ENCODE data around the gene SLC1A4.
A peak's percentile ranks its signal among the peaks of the same experiment; 100 is the strongest.
"Not testable (repeated sequence)": the region's sequence is repeated elsewhere in the genome, so short reads cannot be mapped to it uniquely, and the experiment has no call there.

SLC1A4 gene

DNA sequence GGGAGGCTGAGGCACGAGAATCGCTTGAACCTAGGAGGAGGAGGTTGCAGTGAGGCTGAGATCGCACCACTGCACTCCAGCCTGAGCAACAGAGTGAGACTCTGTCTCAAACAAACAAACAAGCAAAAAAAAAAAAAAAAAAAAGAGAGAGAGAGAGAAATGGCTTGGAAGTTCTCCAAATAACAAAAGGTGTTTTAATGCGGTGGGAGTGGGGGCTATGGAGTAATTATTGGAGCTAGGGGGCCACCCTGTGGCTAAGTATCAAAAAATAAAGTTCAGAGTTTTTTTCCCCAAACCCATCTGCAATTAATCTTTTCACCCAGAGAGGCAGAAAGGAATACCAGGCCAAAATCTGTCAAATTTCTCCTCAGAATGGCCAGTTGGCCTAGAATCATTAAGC lies 44.0 kb downstream of the SLC1A4 start:
- CTCF ChIA-PET: interaction anchor here (0.7 kb wide), 1 partner anchor 118 kb away, joined by 8 read pairs; no protein-coding TSS in a partner anchor
- no peak overlapping the region for H3K27ac ChIP-seq
- DNase-seq (ENCODE audit: low spot score): no peak
- TF ChIP-seq CTCF (conservative IDR thresholded peaks at IDR 0.05; ENCODE audit: low read depth): no peak
- POLR2A ChIA-PET (ENCODE audit: low non-redundant PET): no interaction called here

GRCh38 chr2:65033667-65034066 lies 44.5 kb downstream of the SLC1A4 start:
- DNase-seq (ENCODE audit: low spot score); H3K27ac ChIP-seq; POLR2A ChIA-PET (ENCODE audit: low non-redundant PET); CTCF ChIA-PET: not testable (repeated sequence)

DNA sequence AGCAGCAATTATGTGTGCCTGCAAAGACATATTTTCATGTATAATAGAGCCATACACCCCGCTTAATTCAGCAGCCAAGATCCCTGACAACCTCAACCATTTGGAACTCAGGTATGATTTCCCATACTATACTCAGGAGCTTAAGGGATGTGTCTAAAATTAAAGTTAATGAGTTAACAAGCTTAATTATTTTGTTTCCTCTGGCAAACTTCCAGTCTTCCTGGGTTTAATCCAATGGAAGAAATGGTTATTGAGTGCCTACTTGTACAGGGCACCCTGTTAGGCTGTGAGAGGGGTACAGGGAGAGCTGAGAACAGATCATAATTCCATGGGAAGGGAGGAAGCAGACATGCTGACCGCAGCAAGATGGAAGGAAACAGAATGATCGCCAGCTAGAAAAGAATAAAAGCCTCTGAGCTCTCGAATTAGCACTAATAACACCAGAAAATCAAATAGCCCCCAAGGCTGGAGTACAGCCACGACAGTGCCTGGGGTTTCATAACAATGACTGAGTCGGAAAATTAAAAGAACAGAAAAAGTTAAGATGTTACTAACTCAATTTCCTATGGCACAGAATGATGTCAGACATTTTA lies 46.2 kb downstream of the SLC1A4 start:
- no peak for DNase-seq (ENCODE audit: low spot score)
- no peak overlapping the region for H3K27ac ChIP-seq
- CTCF ChIA-PET: interaction anchor here (0.8 to 1.7 kb wide), 3 partner anchors 15 to 118 kb away, joined by 3 to 5 read pairs (median 4); no protein-coding TSS in a partner anchor
- POLR2A ChIA-PET (ENCODE audit: low non-redundant PET): no interaction called here
- TF ChIP-seq CTCF (conservative IDR thresholded peaks at IDR 0.05; ENCODE audit: low read depth): no peak

DNA sequence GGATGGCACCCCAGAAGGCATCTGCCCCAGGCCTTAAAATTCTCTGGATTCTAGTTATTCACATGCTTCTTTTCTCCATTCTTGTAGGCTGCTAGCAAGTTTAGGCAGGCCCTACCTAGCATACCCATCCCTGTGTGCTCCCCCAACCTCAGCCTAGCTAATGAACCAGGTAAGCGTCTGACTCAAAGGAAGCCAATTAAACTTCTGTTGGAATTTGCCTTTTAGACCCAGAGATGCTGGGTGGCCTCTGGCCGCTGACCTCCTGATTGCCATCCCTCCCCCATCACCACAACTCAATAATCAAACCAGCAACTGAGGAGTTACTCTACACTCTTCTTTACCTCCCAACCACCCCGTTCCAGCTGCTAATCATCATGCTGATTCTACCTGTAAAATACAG lies 48.0 kb downstream of the SLC1A4 start:
- no peak for TF ChIP-seq CTCF (conservative IDR thresholded peaks at IDR 0.05; ENCODE audit: low read depth)
- ChIA-PET POLR2A (ENCODE audit: low non-redundant PET) (no interaction called here), CTCF (interaction anchor here (1.7 kb wide), 1 partner anchor 119 kb away, joined by 5 read pairs; no protein-coding TSS in a partner anchor)
- no peak overlapping the region for H3K27ac ChIP-seq
- peak; percentile 26 for DNase-seq (ENCODE audit: low spot score)

DNA sequence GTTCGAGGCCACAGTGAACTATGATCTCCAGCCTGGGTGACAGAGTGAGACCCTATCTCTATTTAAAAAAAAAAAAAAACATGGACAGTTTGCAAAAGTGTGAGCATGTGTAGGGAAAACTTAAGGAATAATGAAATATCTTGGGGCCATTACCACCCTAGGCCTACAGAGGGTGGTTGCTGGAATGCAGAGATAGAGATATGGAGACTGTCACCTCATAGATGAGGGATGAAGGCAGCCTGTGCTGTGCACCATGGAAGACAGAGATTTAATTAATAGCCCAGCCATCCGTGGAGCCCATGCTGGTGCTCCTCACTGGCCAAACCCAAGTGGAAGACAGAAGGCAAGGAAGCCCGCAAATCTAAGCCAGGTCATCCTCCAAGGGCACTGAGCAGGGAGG lies 50.4 kb downstream of the SLC1A4 start:
- ChIA-PET CTCF (no interaction called here), POLR2A (ENCODE audit: low non-redundant PET) (no interaction called here)
- DNase-seq (ENCODE audit: low spot score): no peak
- no peak overlapping the region for H3K27ac ChIP-seq
- TF ChIP-seq CTCF (conservative IDR thresholded peaks at IDR 0.05; ENCODE audit: low read depth): no peak

DNA sequence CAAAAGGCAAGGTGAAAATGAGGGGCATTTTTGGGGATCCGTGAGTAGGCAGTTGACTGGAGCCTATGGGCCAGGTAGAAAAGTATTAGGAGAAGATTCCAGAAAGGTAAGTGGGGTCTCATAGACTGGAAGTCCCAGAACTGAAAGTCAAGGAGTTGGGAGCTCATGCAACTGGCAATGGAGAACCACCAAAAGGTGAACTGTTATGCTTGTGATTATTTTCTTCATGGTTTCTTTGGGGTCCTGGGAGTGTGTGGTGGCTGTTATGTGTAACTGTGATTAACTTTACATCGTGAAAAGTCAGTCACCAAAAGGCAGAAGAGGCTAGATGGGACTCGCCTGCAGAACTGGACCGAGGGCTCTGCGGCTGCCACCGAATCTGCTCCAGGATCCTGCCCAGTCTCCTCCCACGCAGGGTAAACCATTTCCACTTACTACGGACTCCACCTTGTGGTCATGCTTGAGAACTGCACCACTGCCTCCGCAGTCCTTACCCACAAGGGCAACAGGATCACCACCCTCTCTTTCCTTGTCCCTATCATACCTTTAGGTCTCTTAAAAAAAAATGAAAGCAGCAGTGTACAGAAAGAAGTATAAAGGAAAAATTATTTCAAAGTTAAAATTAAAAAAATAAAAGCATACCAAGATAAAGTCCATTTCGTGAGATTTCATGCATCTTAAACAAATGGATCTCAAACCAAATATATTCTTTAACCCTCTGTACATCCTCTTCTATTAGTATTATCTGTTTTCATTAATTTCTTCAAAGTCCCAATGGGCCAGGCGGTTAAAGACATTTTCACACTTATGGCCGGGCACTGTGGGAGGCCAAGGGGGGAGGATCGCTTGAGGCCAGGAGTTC lies 51.4 kb downstream of the SLC1A4 start:
- no peak overlapping the region for H3K27ac ChIP-seq
- peak; percentile 95 for TF ChIP-seq CTCF (conservative IDR thresholded peaks at IDR 0.05; ENCODE audit: low read depth)
- DNase-seq (ENCODE audit: low spot score): peak; percentile 86
- POLR2A ChIA-PET (ENCODE audit: low non-redundant PET): no interaction called here
- CTCF ChIA-PET: interaction anchor here (0.6 to 1.0 kb wide), 3 partner anchors 118 to 458 kb away, joined by 3 to 15 read pairs (median 4); no protein-coding TSS in a partner anchor

- CTCF ChIA-PET: interaction anchor here (1.1 kb wide), 1 partner anchor 125 kb away, joined by 6 read pairs; no protein-coding TSS in a partner anchor
- POLR2A ChIA-PET (ENCODE audit: low non-redundant PET): no interaction called here
- no peak for DNase-seq (ENCODE audit: low spot score)
- no peak for TF ChIP-seq CTCF (conservative IDR thresholded peaks at IDR 0.05; ENCODE audit: low read depth)
- no peak overlapping the region for H3K27ac ChIP-seq
Observed at GRCh38 chr2:65043001-65043400, 53.8 kb downstream of the SLC1A4 start.

Data from RWPE1 (cell line).